Fibroblast of the aortic adventitia (primary cell): ENCODE results near the gene SLC17A8. TPM values are rescaled to one million over a fixed set of nuclear protein-coding genes. Genes with fewer than 3 reads are reported as not detected.

Source experiments
- DNase-seq: peaks from one replicate; pipeline ENCODE4 v3.0.0-alpha.2; 2010; ENCODE audit warnings: low read depth
- H3K4me3 ChIP-seq: 2 replicates; pipeline ENCODE4 v1.5.1; 2011; ENCODE audit warnings: low read depth, mild to moderate bottlenecking, control low read depth, low read length, moderate library complexity
- total RNA-seq: library from RNA; depleted of rRNA; stranded (reverse); fragments of >200 nt; gene quantifications from 2 replicates; pipeline ENCODE4 v1.2.3, GENCODE V29; 2012; ENCODE audit warnings: low replicate concordance
- TF ChIP-seq, protein P1 (sequence below): IDR thresholded peaks from 2 replicates; pipeline ENCODE4 v1.5.1; 2011; ENCODE audit warnings: mild to moderate bottlenecking, low read length, control low read depth, inconsistent platforms; ENCODE audit not compliant: insufficient read depth

Gene SLC17A8
- total RNA-seq, 1 donor: not detected

DNA sequence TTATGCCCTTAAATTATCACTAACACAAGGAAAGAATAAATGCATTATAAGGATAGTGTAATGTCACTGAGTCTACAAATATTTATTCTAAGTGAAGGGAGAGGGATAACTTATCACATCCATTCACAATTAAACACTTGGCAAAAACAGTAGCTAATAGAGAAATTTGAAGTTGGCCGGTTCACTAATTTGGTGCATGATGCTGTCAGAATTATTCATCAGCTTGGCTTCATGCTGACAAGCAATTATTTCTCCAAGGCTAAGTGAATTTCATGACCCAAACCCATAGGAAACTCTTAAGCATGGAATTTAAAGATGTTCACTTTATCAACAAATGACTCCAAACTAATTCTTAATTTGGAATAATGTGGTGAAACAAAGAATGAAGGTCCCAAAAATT lies 91.8 kb downstream of the SLC17A8 start:
- TF ChIP-seq, protein P1, sequence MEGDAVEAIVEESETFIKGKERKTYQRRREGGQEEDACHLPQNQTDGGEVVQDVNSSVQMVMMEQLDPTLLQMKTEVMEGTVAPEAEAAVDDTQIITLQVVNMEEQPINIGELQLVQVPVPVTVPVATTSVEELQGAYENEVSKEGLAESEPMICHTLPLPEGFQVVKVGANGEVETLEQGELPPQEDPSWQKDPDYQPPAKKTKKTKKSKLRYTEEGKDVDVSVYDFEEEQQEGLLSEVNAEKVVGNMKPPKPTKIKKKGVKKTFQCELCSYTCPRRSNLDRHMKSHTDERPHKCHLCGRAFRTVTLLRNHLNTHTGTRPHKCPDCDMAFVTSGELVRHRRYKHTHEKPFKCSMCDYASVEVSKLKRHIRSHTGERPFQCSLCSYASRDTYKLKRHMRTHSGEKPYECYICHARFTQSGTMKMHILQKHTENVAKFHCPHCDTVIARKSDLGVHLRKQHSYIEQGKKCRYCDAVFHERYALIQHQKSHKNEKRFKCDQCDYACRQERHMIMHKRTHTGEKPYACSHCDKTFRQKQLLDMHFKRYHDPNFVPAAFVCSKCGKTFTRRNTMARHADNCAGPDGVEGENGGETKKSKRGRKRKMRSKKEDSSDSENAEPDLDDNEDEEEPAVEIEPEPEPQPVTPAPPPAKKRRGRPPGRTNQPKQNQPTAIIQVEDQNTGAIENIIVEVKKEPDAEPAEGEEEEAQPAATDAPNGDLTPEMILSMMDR: no peak
- DNase-seq: no peak

DNA sequence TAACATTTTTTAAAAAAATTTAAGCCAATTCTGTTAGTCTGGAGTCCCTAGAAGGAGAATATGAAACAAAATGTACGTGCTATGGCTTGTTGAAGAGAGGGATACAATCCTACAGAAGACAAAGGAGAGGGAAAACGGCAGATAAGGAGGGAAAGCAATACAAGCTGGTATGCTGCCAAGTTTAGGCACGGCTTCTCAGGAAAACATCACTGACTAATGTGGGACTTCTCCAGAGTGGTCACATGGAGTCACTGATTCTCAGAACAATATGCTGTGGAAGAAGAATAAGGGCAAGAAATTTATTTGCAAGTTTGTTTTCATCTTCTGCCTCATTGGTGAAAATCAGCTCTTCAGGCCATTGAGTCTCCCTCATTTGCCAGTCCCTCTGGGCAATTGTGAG lies 93.9 kb downstream of the SLC17A8 start:
- TF ChIP-seq, protein P1: no peak
- H3K4me3 ChIP-seq: no peak overlapping the region
- DNase-seq: peak; percentile 4

More for the DNA sequence above, 91.8 kb downstream of the SLC17A8 start:
- H3K4me3 ChIP-seq: no peak overlapping the region

DNA sequence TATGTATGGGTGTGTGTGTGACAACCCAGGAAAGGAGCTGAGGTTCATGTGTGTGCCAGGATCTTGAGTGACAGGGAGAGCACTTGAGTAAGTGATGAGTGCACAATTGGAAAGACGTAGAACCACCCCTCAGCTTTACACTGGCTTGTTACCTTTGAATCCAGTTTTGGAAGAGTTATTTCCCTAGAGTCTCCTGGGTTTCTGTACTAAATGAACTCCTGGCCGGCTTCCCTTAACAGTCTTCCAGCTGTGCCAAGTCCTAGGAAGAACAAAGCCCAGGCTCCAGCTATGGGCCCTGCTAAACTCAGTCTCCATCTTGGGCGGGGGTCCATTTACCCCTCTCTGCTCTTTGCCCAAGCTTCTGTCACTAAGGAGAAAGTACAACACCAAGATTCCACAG lies 97.1 kb downstream of the SLC17A8 start:
- no peak for DNase-seq
- H3K4me3 ChIP-seq: no peak overlapping the region
- TF ChIP-seq, protein P1: no peak

DNA sequence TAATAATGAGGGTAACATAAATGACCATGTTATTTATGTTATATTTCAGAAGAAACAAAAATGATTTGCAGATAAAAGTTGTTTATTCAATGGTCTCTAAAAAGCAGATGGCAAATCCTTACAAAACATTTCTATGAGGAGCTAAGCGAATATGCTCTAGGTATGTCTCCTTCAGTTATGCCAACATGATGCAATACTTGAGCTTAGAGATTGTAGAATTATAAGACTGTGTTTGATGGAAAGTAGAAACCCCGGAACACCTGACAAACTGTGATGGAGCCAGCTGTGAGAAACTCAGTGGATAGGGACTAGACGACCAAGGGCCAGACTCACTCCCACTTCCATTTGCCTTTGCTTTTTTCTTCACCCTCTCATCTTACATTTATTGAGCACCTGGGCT lies 99.0 kb downstream of the SLC17A8 start:
- H3K4me3 ChIP-seq: no peak overlapping the region
- no peak for DNase-seq
- TF ChIP-seq, protein P1: no peak

DNA sequence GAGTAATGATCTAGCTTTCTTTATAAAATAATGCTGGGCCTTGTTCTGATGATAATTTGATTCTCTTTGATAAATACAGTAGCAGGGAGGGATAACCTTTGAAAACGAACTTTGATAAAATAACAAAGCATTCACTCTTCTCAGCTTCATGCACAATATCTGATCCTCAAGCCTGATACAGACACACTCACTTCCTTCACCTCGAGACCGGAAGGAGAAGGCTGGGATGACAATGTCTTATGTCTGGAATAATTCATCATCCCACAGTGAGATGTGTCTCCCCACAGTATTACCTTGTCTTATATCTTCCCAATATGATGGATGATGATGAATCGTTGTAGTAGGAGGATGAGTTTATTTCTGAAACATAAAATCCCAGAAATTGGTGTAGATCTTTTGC lies 101.3 kb downstream of the SLC17A8 start:
- DNase-seq: no peak
- H3K4me3 ChIP-seq: no peak overlapping the region
- TF ChIP-seq, protein P1: no peak

DNA sequence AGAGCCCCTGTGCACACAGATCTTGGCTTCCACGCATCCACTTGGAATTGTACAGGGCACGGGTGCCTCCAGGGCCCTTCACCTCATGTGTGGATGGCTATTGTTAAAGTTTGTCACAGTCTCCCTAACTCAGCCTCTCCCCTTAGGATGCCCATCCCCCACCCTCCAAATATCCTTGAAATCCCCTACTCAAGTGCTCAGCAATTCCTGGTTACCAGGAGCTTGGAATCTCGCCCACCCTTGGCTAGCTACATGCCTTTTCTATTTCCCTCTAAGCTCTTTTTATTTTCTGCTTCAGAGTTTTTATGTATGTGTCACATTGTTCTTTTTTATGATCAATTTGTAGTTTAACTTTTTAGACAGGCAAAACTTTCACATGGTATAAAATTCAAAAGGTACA lies 103.8 kb downstream of the SLC17A8 start:
- TF ChIP-seq, protein P1: no peak
- H3K4me3 ChIP-seq: no peak overlapping the region
- no peak for DNase-seq

DNA sequence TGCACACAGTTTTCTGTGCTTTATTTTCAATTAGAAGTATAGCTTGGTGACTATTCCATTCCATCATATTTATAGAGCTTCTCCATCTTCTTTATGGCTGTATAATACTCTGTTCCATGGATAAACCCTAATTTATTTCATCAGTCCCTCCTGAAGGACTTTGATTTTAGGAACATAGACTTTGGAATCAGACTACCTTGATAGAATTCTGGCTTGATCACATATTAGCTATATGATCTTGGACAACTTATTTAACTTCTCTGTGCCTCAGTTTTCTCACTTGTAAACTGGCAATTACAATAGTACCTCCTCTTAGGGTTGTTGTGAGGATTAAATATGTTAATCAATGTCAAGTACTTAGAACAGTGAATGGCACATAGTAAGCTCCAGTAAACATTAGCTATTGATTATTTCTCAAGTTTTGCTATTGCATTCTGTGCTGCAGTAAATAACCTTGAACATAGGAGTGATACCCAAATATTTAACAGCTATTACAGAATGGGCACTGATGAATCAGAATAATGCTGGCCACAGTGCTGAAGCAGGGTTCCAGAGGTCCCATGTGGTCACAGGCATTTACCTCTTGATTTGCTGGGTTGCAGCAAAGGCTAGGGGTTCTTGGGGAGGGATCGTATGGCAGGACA lies 104.6 kb downstream of the SLC17A8 start:
- TF ChIP-seq, protein P1: no peak
- no peak overlapping the region for H3K4me3 ChIP-seq
- no peak for DNase-seq
